Measurements from ENCODE around the gene TMEM269.

DNA sequence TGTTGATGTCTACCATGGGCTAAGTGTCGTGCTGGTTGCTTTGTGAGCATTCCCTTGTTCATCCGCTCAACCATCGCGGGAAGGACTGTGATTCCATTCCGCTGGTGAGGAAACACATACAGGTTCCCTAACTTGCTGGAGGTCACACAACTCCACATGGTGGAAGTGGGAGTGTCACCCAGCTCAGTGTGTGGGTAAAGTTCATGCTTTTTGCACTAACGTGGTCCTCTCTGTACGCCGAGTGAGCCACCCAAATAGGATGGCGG is 40.7 kb upstream of the TMEM269 start:
- TF ChIP-seq, protein P1, sequence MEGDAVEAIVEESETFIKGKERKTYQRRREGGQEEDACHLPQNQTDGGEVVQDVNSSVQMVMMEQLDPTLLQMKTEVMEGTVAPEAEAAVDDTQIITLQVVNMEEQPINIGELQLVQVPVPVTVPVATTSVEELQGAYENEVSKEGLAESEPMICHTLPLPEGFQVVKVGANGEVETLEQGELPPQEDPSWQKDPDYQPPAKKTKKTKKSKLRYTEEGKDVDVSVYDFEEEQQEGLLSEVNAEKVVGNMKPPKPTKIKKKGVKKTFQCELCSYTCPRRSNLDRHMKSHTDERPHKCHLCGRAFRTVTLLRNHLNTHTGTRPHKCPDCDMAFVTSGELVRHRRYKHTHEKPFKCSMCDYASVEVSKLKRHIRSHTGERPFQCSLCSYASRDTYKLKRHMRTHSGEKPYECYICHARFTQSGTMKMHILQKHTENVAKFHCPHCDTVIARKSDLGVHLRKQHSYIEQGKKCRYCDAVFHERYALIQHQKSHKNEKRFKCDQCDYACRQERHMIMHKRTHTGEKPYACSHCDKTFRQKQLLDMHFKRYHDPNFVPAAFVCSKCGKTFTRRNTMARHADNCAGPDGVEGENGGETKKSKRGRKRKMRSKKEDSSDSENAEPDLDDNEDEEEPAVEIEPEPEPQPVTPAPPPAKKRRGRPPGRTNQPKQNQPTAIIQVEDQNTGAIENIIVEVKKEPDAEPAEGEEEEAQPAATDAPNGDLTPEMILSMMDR (IDR thresholded peaks at IDR 0.05), result no peak
- TF ChIP-seq POLR2A (IDR thresholded peaks at IDR 0.05) (no peak), POLR2AphosphoS5 (IDR thresholded peaks at IDR 0.05) (no peak)
